Heart left ventricle (tissue), 16 donors: ENCODE results near the gene RIN3. TPM values are rescaled to one million over a fixed set of nuclear protein-coding genes. Genes with fewer than 3 reads are reported as not detected.
A peak's percentile ranks its signal among the peaks of the same experiment; 100 is the strongest.

Experiments
- ATAC-seq, 4 donors: fragments of 200-7000 bp; cut with Tn5 transposase; one replicate each; pipeline ENCODE4 v1.9.1; 2020 to 2022; ENCODE audit warnings: moderate library complexity in 4 of 4, mild to moderate bottlenecking in 3 of 4, moderate number of reproducible peaks in 1 of 4
- DNase-seq, 5 donors: peaks; one replicate each; pipeline ENCODE4 v3.0.0-alpha.2; 2020
- H3K27ac ChIP-seq, 12 donors: fragments of 200-600 bp; sonication (generic) in 4 of 12; one replicate each; pipeline versions ENCODE4 v1.5.0 to v1.8.0; 2016 to 2022; ENCODE audit warnings: mild to moderate bottlenecking in 2 of 12
- H3K27me3 ChIP-seq, 9 donors: fragments of 200-600 bp; sonication (generic) in 2 of 9; one replicate each; pipeline versions ENCODE4 v1.5.1 to v1.8.0; 2016 to 2022; ENCODE audit warnings: mild to moderate bottlenecking in 3 of 9
- H3K36me3 ChIP-seq, 9 donors: fragments of 200-600 bp; sonication (generic) in 2 of 9; one replicate each; pipeline versions ENCODE4 v1.5.0 to v1.8.0; 2018 to 2022; ENCODE audit warnings: mild to moderate bottlenecking in 2 of 9
- H3K4me1 ChIP-seq, 12 donors: fragments of 200-600 bp; sonication (generic) in 4 of 12; one replicate each; pipeline versions ENCODE4 v1.5.0 to v1.8.0; 2016 to 2022; ENCODE audit warnings: mild to moderate bottlenecking in 3 of 12
- H3K4me3 ChIP-seq, 12 donors: fragments of 200-600 bp; sonication (generic) in 4 of 12; one replicate each; pipeline versions ENCODE4 v1.5.0 to v1.8.0; 2017 to 2022; ENCODE audit warnings: mild to moderate bottlenecking in 9 of 12, moderate library complexity in 4 of 12
- H3K9me3 ChIP-seq, 12 donors: fragments of 200-600 bp; sonication (generic) in 4 of 12; one replicate each; pipeline versions ENCODE4 v1.5.0 to v1.8.0; 2016 to 2022; ENCODE audit warnings: mild to moderate bottlenecking in 1 of 12
- CTCF ChIP-seq, 12 donors: fragments of 200-600 bp; sonication (generic) in 4 of 12; IDR thresholded peaks; one replicate each; pipeline versions ENCODE4 v1.5.0 to v1.8.0; 2018 to 2022; ENCODE audit warnings: antibody characterized with exemption in 12 of 12, mild to moderate bottlenecking in 5 of 12
- POLR2A ChIP-seq, 2 donors: fragments of 450-650 bp; IDR thresholded peaks; one replicate each; pipeline ENCODE4 v1.6.1; 2017; ENCODE audit warnings: antibody characterized with exemption in 2 of 2, mild to moderate bottlenecking in 2 of 2, moderate library complexity in 2 of 2
- WGBS, 4 donors: extraction: QIAGEN DNeasy Blood & Tissue Kit in 2 of 4; methylation state at CpG; one replicate each; pipeline versions ENCODE4 v1.1.5 to v1.1.7; 2013 to 2018; 5-methylcytosine and 5-hydroxymethylcytosine counted together
- intact Hi-C, 10 donors: fragments of 100-400 bp; cut with DNase I; formaldehyde crosslinking; loops; one replicate each; pipeline versions ENCODE4 v1.11.1 to v1.14.2; 2022
- polyA plus RNA-seq, 2 donors: library from polyadenylated mRNA; stranded (reverse); fragments of 200-250 nt; gene quantifications; one replicate each; pipeline ENCODE4 v1.2.3, GENCODE V29; 2013
- total RNA-seq, 9 donors: library from RNA; depleted of rRNA in 2 of 9; stranded (reverse); fragments of >200 nt in 2 of 9; fragmentation: NEBNext Ultra II Directional in 3 of 9; extraction: Animal tissue kit (Norgen Biotek cat#: 25700) in 3 of 9; gene quantifications; one replicate each; pipeline versions ENCODE4 v1.1.0 to v1.2.4, GENCODE V29; 2016 to 2023
- donor health status: ischemic (EF 13 %, LVEDD 7.1; RV severe dilation, severe dysfunction).
- donor health status: healthy with polysubstance abuse.
- donor health status: DM: no; HTN: yes; CAD: no.
- donor health status: DM: no; HTN: no; CAD: no.
- donor health status: ischemic (EF 25% LVEDD 6.9; RV normal size, moderate dysfunction).
- donor health status: ischemic (EF 25% LVEDD 5.7; RV mildly dilated, moderate dysfunction).
- donor health status: healthy.
- donor health status: DM: yes; HTN: yes; CAD: no.
- donor health status: ischemic (EF 35%, LVEDD 5.7; RV mildly dilated, moderate dysfunction).
- donor health status: nonischemic (EF 11% LVEDD 7.7; RV severe dilation, severe dysfunction).
- donor health status: DM: yes; HTN: yes; CAD: no.
- donor health status: PGD.
- donor health status: ischemic (EF 29% LVEDD 5.4; RV normal size, mild dysfunction).
- donor health status: nonischemic (EF 23%, LVEDD 6.1; RV moderate dilation, normal function).

RIN3 gene
- total and polyA plus RNA-seq, 11 donors: 8.6 to 37.0 (median 12.7) TPM

DNA sequence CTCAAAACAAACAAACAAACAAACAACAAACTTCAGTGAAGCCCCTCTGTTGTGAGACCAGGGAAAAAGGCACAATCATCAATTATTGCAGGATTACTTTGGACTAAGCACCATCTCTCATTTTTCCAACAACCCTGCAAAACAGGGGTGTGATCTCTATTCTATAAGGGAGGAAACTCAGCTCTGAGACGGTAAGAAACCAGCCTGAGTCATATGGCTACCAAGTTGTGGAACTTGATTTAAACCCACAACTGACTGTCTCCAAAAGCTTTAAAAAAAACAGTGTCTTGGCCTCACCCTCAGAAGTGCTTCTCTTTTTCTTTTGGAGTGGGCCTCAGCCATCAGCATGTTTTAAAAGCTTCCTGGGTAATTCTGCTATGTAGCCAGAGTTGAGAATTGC is 49.8 kb downstream of the RIN3 start:
- peak in 3 of 4 donors; percentile 34 to 36 (median 36) for ATAC-seq
- no peak for TF ChIP-seq CTCF (IDR thresholded peaks at IDR 0.05)
- TF ChIP-seq POLR2A (IDR thresholded peaks at IDR 0.05): no peak
- Histone ChIP-seq H3K27me3 (no peaks in the 10 kb centered on the region), H3K4me3 (no peak overlapping the region), H3K4me1 (peaks cover 0 to 49% (median 8%) of the 10 kb centered on the region in 12 donors), H3K27ac (peak overlapping the region in 5 of 12 donors; percentile 15 to 82 (median 31)), H3K9me3 (peaks cover 0 to 15% (median 8%) of the 10 kb centered on the region in 12 donors), H3K36me3 (peaks cover 0 to 38% (median 5%) of the 10 kb centered on the region in 9 donors)
- intact Hi-C loops: no loop called here
- WGBS, 4 donors: 67 to 81% (median 73%) methylated on average over 1 of the region's 1 CpG
- DNase-seq: no peak

- intact Hi-C loops: no loop called here
- peaks cover 0 to 34% (median 5%) of the 10 kb centered on the region in 9 donors for H3K36me3 ChIP-seq
- peaks cover 0 to 15% (median 8%) of the 10 kb centered on the region in 12 donors for H3K9me3 ChIP-seq
- peak overlapping the region in 5 of 12 donors; percentile 5 to 82 (median 31) for H3K27ac ChIP-seq
- peaks cover 0 to 54% (median 10%) of the 10 kb centered on the region in 12 donors for H3K4me1 ChIP-seq
- DNase-seq (no peak), ATAC-seq (no peak)
- no peaks in the 10 kb centered on the region for H3K27me3 ChIP-seq
- WGBS, 4 donors: 74 to 84% (median 81%) methylated on average over 1 of the region's 1 CpG
- TF ChIP-seq CTCF (IDR thresholded peaks at IDR 0.05) (no peak), POLR2A (IDR thresholded peaks at IDR 0.05) (no peak)
- H3K4me3 ChIP-seq: no peak overlapping the region
Measured at GRCh38 chr14:92563765-92564285, 50.2 kb downstream of the RIN3 start.

GRCh38 chr14:92564344-92565039 is 50.9 kb downstream of the RIN3 start:
- Histone ChIP-seq H3K4me1 (peaks cover 0 to 61% (median 14%) of the 10 kb centered on the region in 12 donors), H3K4me3 (no peak overlapping the region), H3K27me3 (no peaks in the 10 kb centered on the region), H3K27ac (peak overlapping the region in 4 of 12 donors; percentile 8 to 82 (median 32)), H3K36me3 (peaks cover 0 to 30% (median 5%) of the 10 kb centered on the region in 9 donors), H3K9me3 (peaks cover 0 to 15% (median 8%) of the 10 kb centered on the region in 12 donors)
- intact Hi-C loops: no loop called here
- 84 to 89% (median 87%) methylated on average over 13 of the region's 13 CpGs for WGBS, 4 donors
- TF ChIP-seq POLR2A (IDR thresholded peaks at IDR 0.05) (no peak), CTCF (IDR thresholded peaks at IDR 0.05) (no peak)
- ATAC-seq (peak in 3 of 4 donors; percentile 31 to 48 (median 33)), DNase-seq (peak in 4 of 5 donors; percentile 26 to 72 (median 47))

- 80 to 83% (median 82%) methylated on average over 5 to 6 of the region's 6 CpGs for WGBS, 4 donors
- peaks cover 0 to 15% (median 8%) of the 10 kb centered on the region in 12 donors for H3K9me3 ChIP-seq
- H3K36me3 ChIP-seq: peaks cover 0 to 23% (median 3%) of the 10 kb centered on the region in 9 donors
- H3K4me1 ChIP-seq: peaks cover 0 to 63% (median 14%) of the 10 kb centered on the region in 12 donors
- no peak for TF ChIP-seq POLR2A (IDR thresholded peaks at IDR 0.05)
- no peak for TF ChIP-seq CTCF (IDR thresholded peaks at IDR 0.05)
- peak overlapping the region in 3 of 12 donors; percentile 8 to 82 (median 31) for H3K27ac ChIP-seq
- no peak overlapping the region for H3K4me3 ChIP-seq
- H3K27me3 ChIP-seq: no peaks in the 10 kb centered on the region
- intact Hi-C loops: no loop called here
- ATAC-seq: no peak
- no peak for DNase-seq
Measured at GRCh38 chr14:92565040-92565717, 51.6 kb downstream of the RIN3 start.
